Trophoblast cell (in vitro differentiated cells and primary cell): Measurements from ENCODE around the gene CATSPERE.
"Not testable (repeated sequence)": the region's sequence is repeated elsewhere in the genome, so short reads cannot be mapped to it uniquely, and the experiment has no call there.

Experiments used
- DNase-seq, 2 donors: peaks; one replicate each; pipeline ENCODE4 v3.0.0-alpha.2; 2016
- H2AFZ ChIP-seq: 2 replicates; pipeline ENCODE4 v1.6.1; 2013; ENCODE audit warnings: low read length, moderate library complexity, mild to moderate bottlenecking; ENCODE audit not compliant: insufficient read depth, poor library complexity
- H2AK5ac ChIP-seq: 2 replicates; pipeline ENCODE4 v1.6.1; 2013; ENCODE audit warnings: mild to moderate bottlenecking, low read length
- H2BK120ac ChIP-seq: 2 replicates; pipeline ENCODE4 v1.6.1; 2013; ENCODE audit warnings: low read length, mild to moderate bottlenecking, moderate library complexity; ENCODE audit not compliant: insufficient read depth, poor library complexity
- H2BK12ac ChIP-seq: 2 replicates; pipeline ENCODE4 v1.6.1; 2013; ENCODE audit warnings: mild to moderate bottlenecking, low read length, moderate library complexity
- H2BK5ac ChIP-seq: 2 replicates; pipeline ENCODE4 v1.6.1; 2013; ENCODE audit warnings: low read length, low read depth, moderate library complexity, mild to moderate bottlenecking; ENCODE audit not compliant: poor library complexity
- H3K14ac ChIP-seq: 2 replicates; pipeline ENCODE4 v1.6.1; 2013; ENCODE audit warnings: mild to moderate bottlenecking, low read length
- H3K18ac ChIP-seq: 2 replicates; pipeline ENCODE4 v1.6.1; 2013; ENCODE audit warnings: mild to moderate bottlenecking, low read length
- H3K23ac ChIP-seq: 2 replicates; pipeline ENCODE4 v1.6.1; 2013; ENCODE audit warnings: low read length
- H3K27ac ChIP-seq: 2 replicates; pipeline ENCODE4 v1.5.1; 2013; ENCODE audit warnings: low read depth, mild to moderate bottlenecking, inconsistent platforms, low read length, moderate library complexity
- H3K27me3 ChIP-seq: 2 replicates; pipeline ENCODE4 v1.6.1; 2013; ENCODE audit warnings: inconsistent platforms, mild to moderate bottlenecking, low read length, moderate library complexity; ENCODE audit not compliant: insufficient read depth
- H3K36me3 ChIP-seq, 2 experiments: 1 replicate in 1 of 2; 2 replicates in 1 of 2; pipeline ENCODE4 v1.6.1; 2013; ENCODE audit warnings: low read length in 2 of 2, mild to moderate bottlenecking in 2 of 2, moderate library complexity in 1 of 2; ENCODE audit not compliant: insufficient read depth in 2 of 2, control insufficient read depth in 1 of 2
- H3K4ac ChIP-seq: 2 replicates; pipeline ENCODE4 v1.6.1; 2013; ENCODE audit warnings: low read depth, mild to moderate bottlenecking, low read length, moderate library complexity
- H3K4me1 ChIP-seq, 2 experiments: 1 replicate in 1 of 2; 2 replicates in 1 of 2; pipeline ENCODE4 v1.6.1; 2013; ENCODE audit warnings: low read length in 2 of 2, mild to moderate bottlenecking in 2 of 2, moderate library complexity in 1 of 2; ENCODE audit not compliant: insufficient read depth in 2 of 2, control insufficient read depth in 1 of 2
- H3K4me2 ChIP-seq: 2 replicates; pipeline ENCODE4 v1.6.1; 2013; ENCODE audit warnings: inconsistent platforms, mild to moderate bottlenecking, low read length, moderate library complexity
- H3K4me3 ChIP-seq: 2 replicates; pipeline ENCODE4 v1.5.1; 2013; ENCODE audit warnings: mild to moderate bottlenecking, low read depth, low read length, inconsistent platforms
- H3K79me1 ChIP-seq: one replicate; pipeline ENCODE4 v1.6.1; 2013; ENCODE audit warnings: low read length
- H3K79me2 ChIP-seq: 2 replicates; pipeline ENCODE4 v1.6.1; 2013; ENCODE audit warnings: low read length, mild to moderate bottlenecking; ENCODE audit not compliant: control insufficient read depth, insufficient read depth, poor library complexity
- H3K9ac ChIP-seq: 2 replicates; pipeline ENCODE4 v1.6.1; 2013; ENCODE audit warnings: mild to moderate bottlenecking, low read length
- H3K9me3 ChIP-seq: 2 replicates; pipeline ENCODE4 v1.6.1; 2013; ENCODE audit warnings: low read depth, mild to moderate bottlenecking, control low read depth, inconsistent platforms, low read length; ENCODE audit not compliant: insufficient read depth
- H4K12ac ChIP-seq: 2 replicates; pipeline ENCODE4 v1.6.1; 2013; ENCODE audit warnings: low read depth, mild to moderate bottlenecking, low read length, moderate library complexity
- H4K8ac ChIP-seq: 2 replicates; pipeline ENCODE4 v1.6.1; 2013; ENCODE audit warnings: low read depth, mild to moderate bottlenecking, low read length, moderate library complexity
- H4K91ac ChIP-seq: one replicate; pipeline ENCODE4 v1.6.1; 2013; ENCODE audit warnings: low read depth, mild to moderate bottlenecking, low read length, moderate library complexity
- WGBS: extraction: QIAGEN DNeasy Blood & Tissue Kit; methylation state at CpG from one replicate; pipeline ENCODE4 v1.1.7; 2013; ENCODE audit warnings: missing lambda C conversion rate; ENCODE audit not compliant: insufficient read length, insufficient coverage; ENCODE audit errors: extremely low coverage; 5-methylcytosine and 5-hydroxymethylcytosine counted together

CATSPERE gene

DNA sequence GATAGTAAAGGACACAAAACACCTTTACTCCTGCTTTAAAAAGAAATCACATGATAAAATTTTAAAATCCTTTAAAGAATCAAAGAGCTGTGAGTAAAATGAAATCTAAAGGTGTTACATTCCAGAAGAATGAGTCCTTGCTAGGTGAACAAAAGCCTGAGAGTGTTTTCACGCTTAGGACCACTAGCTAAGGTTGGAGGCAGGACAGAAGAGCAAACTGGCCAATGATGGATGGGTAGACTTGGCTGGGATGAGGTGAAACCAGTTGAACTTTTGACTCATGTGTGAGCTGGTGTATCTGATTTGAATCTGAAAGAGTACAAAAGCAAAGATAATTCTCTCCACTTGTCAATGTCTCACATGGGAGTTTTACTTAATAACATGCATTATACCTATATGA, 35.1 kb downstream of the CATSPERE start:
- no peaks in the 10 kb centered on the region for H3K4me1 ChIP-seq
- no peak overlapping the region for H4K12ac ChIP-seq
- no peak overlapping the region for H2BK12ac ChIP-seq
- whole genome bisulfite sequencing: no CpG with 5 or more reads among the region's 1 CpG
- H3K27ac ChIP-seq: no peak overlapping the region
- H3K4ac ChIP-seq: no peak overlapping the region
- H2BK5ac ChIP-seq: no peak overlapping the region
- H4K8ac ChIP-seq: no peak overlapping the region
- no peak overlapping the region for H3K4me2 ChIP-seq
- H2AFZ ChIP-seq: no peak overlapping the region
- H3K9ac ChIP-seq: no peak overlapping the region
- no peak overlapping the region for H3K14ac ChIP-seq
- H2AK5ac ChIP-seq: no peak overlapping the region
- no peak overlapping the region for H3K4me3 ChIP-seq
- H4K91ac ChIP-seq: no peak overlapping the region
- no peak overlapping the region for H2BK120ac ChIP-seq
- H3K9me3 ChIP-seq: no peaks in the 10 kb centered on the region
- peak in 1 of 2 donors; percentile 6 for DNase-seq
- H3K23ac ChIP-seq: no peak overlapping the region
- H3K79me2 ChIP-seq: no peaks in the 10 kb centered on the region
- no peak overlapping the region for H3K18ac ChIP-seq
- H3K27me3 ChIP-seq: no peaks in the 10 kb centered on the region
- H3K36me3 ChIP-seq: no peaks in the 10 kb centered on the region
- H3K79me1 ChIP-seq: no peaks in the 10 kb centered on the region

DNA sequence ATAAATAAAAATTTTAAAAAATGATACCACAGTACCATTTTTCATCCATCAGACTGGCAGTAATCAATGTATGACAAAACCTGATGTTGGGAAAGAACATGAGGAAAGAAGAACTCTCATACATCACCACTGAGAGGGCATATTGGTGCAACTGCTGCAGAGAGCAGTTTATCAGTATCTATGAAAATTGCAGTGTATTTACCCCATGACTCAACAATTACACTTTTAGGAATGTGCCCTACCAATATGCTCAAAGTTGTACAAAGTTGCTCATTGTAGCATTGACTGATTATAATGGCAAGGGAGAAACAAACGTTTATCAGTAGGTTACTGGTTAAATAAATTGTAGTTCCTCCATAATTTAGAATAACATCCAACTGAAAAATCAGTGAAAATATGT, 36.7 kb downstream of the CATSPERE start:
- H2BK120ac ChIP-seq: no peak overlapping the region
- H3K4me1 ChIP-seq: no peaks in the 10 kb centered on the region
- no peak overlapping the region for H2AFZ ChIP-seq
- no peaks in the 10 kb centered on the region for H3K36me3 ChIP-seq
- H3K79me1 ChIP-seq: no peaks in the 10 kb centered on the region
- H2AK5ac ChIP-seq: no peak overlapping the region
- no peak overlapping the region for H3K18ac ChIP-seq
- no peak overlapping the region for H3K23ac ChIP-seq
- H4K8ac ChIP-seq: no peak overlapping the region
- no peak overlapping the region for H2BK5ac ChIP-seq
- no peak overlapping the region for H3K4me2 ChIP-seq
- no peak overlapping the region for H3K14ac ChIP-seq
- no peak overlapping the region for H3K4ac ChIP-seq
- no peaks in the 10 kb centered on the region for H3K9me3 ChIP-seq
- H3K27ac ChIP-seq: no peak overlapping the region
- DNase-seq: peak in 1 of 2 donors; percentile 8
- H4K12ac ChIP-seq: no peak overlapping the region
- H3K27me3 ChIP-seq: no peaks in the 10 kb centered on the region
- H3K9ac ChIP-seq: no peak overlapping the region
- H3K4me3 ChIP-seq: no peak overlapping the region
- H2BK12ac ChIP-seq: no peak overlapping the region
- H4K91ac ChIP-seq: no peak overlapping the region
- H3K79me2 ChIP-seq: no peaks in the 10 kb centered on the region
- WGBS: no CpG with 5 or more reads among the region's 1 CpG

DNA sequence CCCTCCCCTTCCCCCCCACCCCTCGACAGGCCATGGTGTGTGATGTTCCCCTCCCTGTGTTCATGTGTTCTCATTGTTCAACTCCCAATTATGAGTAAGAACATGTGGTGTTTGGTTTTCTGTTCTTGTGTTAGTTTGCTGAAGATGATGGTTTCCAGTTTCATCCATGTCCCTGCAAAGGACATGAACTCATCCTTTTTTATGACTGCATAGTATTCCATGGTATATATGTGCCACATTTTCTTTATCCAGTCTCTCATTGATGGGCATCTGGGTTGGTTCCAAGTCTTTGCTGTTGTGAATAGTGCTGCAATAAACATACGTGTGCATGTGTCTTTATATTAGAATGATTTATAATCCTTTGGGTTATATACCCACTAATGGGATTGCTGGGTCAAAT, 38.4 kb downstream of the CATSPERE start:
- not testable (repeated sequence) for H3K79me2 ChIP-seq, H4K12ac ChIP-seq, H2AFZ ChIP-seq, H3K18ac ChIP-seq, H2BK5ac ChIP-seq, H4K91ac ChIP-seq, H3K4me3 ChIP-seq, H3K36me3 ChIP-seq, H3K27ac ChIP-seq, H3K79me1 ChIP-seq, H2AK5ac ChIP-seq, H3K9me3 ChIP-seq, H3K4me1 ChIP-seq, H3K9ac ChIP-seq, H3K27me3 ChIP-seq, H3K4me2 ChIP-seq, H3K14ac ChIP-seq, H3K4ac ChIP-seq, H2BK120ac ChIP-seq, H4K8ac ChIP-seq, DNase-seq, H2BK12ac ChIP-seq, H3K23ac ChIP-seq
- no CpG with 5 or more reads among the region's 2 CpGs for WGBS

DNA sequence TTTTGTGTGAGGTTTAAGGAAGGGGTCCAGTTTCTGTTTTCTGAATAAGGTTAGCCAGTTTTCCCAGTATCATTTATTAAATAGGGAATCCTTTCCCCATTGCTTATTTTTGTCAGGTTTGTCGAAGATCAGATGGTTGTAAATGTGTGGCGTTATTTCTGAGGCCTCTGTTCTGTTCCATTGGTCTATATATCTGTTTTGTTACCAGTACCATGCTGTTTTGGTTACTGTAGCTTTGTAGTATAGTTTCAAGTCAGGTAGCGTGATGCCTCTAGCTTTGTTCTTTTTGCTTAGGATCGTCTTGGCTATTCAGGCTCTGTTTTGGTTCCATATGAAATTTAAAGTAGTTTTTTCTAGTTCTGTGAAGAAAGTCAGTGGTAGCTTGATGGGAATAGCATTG, 39.4 kb downstream of the CATSPERE start:
- WGBS: no CpG with 5 or more reads among the region's 4 CpGs
- not testable (repeated sequence) for DNase-seq, H3K14ac ChIP-seq, H3K4ac ChIP-seq, H3K18ac ChIP-seq, H3K79me2 ChIP-seq, H4K8ac ChIP-seq, H3K23ac ChIP-seq, H2BK120ac ChIP-seq, H3K79me1 ChIP-seq, H3K4me3 ChIP-seq, H2BK5ac ChIP-seq, H3K36me3 ChIP-seq, H3K4me2 ChIP-seq, H3K9ac ChIP-seq, H3K27ac ChIP-seq, H3K9me3 ChIP-seq, H2BK12ac ChIP-seq, H3K27me3 ChIP-seq, H2AK5ac ChIP-seq, H2AFZ ChIP-seq, H4K12ac ChIP-seq, H4K91ac ChIP-seq, H3K4me1 ChIP-seq
